Ovary (tissue), 9 donors: ENCODE results near the gene SLC66A3. TPM values are rescaled to one million over a fixed set of nuclear protein-coding genes. Genes with fewer than 3 reads are reported as not detected.

Experiments used
- DNase-seq, 5 donors: peaks; one replicate each; pipeline ENCODE4 v3.0.0-alpha.2; 2019 to 2020
- H3K27ac ChIP-seq, 2 donors: fragments of 200-600 bp; one replicate each; pipeline versions ENCODE4 v1.5.1 to v1.8.0; 2019 to 2022
- H3K27me3 ChIP-seq: fragments of 200-600 bp; one replicate; pipeline ENCODE4 v1.8.0; 2022
- H3K36me3 ChIP-seq: fragments of 200-600 bp; sonication (generic); one replicate; pipeline ENCODE4 v1.5.1; 2019
- H3K4me1 ChIP-seq: one replicate; pipeline ENCODE4 v1.8.1; 2013; ENCODE audit warnings: mild to moderate bottlenecking, moderate library complexity; ENCODE audit not compliant: insufficient read depth
- H3K4me3 ChIP-seq: fragments of 200-600 bp; sonication (generic); one replicate; pipeline ENCODE4 v1.5.1; 2017
- H3K9me3 ChIP-seq, 2 donors: fragments of 200-600 bp in 1 of 2; sonication (generic) in 1 of 2; one replicate each; pipeline versions ENCODE4 v1.5.1 to v1.8.1; 2013 to 2019; ENCODE audit warnings: mild to moderate bottlenecking in 1 of 2, moderate library complexity in 1 of 2
- CTCF ChIP-seq, 3 donors: fragments of 450-650 bp in 2 of 3; fragments of 200-600 bp in 1 of 3; IDR thresholded peaks; one replicate each; pipeline versions ENCODE4 v1.5.1 to v1.8.0; 2016 to 2022; ENCODE audit warnings: antibody characterized with exemption in 3 of 3, mild to moderate bottlenecking in 1 of 3
- EP300 ChIP-seq: sonication (generic); formaldehyde crosslinking; IDR thresholded peaks from one replicate; pipeline ENCODE4 v1.6.1; 2017; ENCODE audit warnings: antibody characterized with exemption
- POLR2A ChIP-seq: fragments of 450-650 bp; IDR thresholded peaks from one replicate; pipeline ENCODE4 v1.6.1; 2017; ENCODE audit warnings: antibody characterized with exemption, mild to moderate bottlenecking, moderate library complexity
- WGBS, 3 donors: extraction: QIAGEN DNeasy Blood & Tissue Kit in 1 of 3; methylation state at CpG; one replicate each; pipeline versions ENCODE4 v1.1.5 to v1.1.7; 2013 to 2017; 5-methylcytosine and 5-hydroxymethylcytosine counted together
- intact Hi-C, 4 donors: fragments of 100-400 bp; cut with DNase I; formaldehyde crosslinking; loops; one replicate each; pipeline versions ENCODE4 v1.11.0 to v1.15.1; 2022 to 2023
- polyA plus RNA-seq, 2 donors: library from polyadenylated mRNA; stranded (reverse); fragments of 200-250 nt in 1 of 2; fragments of 350-450 nt in 1 of 2; fragmentation: Illumina TruSeq in 1 of 2; extraction: RNeasy Lipid Tissue Mini Kit (QIAGEN cat#74804) in 1 of 2; gene quantifications; one replicate each; pipeline ENCODE4 v1.2.3, GENCODE V29; 2013 to 2014
- total RNA-seq, 7 donors: library from RNA; depleted of rRNA in 2 of 7; stranded (reverse); fragments of >200 nt in 2 of 7; fragmentation: NEBNext Ultra II Directional in 3 of 7; extraction: Animal tissue kit (Norgen Biotek cat#: 25700) in 3 of 7; gene quantifications; one replicate each; pipeline versions ENCODE4 v1.1.0 to v1.2.4, GENCODE V29; 2016 to 2023
- donor health status: DM: no; HTN: no; CAD: no; lungs with moderate emphysema.
- donor health status: DM: no; HTN: no; CAD: no.
- donor health status: Bipolar disorder and iron deficiency.
- donor health status: DM: yes; HTN: yes; CAD: no.
- donor health status: DM: no; HTN: no; CAD: no.
- donor health status: DM: yes; HTN: yes; CAD: no.

SLC66A3 gene
- total and polyA plus RNA-seq, 9 donors, result 22.9 to 76.2 (median 30.9) TPM

DNA sequence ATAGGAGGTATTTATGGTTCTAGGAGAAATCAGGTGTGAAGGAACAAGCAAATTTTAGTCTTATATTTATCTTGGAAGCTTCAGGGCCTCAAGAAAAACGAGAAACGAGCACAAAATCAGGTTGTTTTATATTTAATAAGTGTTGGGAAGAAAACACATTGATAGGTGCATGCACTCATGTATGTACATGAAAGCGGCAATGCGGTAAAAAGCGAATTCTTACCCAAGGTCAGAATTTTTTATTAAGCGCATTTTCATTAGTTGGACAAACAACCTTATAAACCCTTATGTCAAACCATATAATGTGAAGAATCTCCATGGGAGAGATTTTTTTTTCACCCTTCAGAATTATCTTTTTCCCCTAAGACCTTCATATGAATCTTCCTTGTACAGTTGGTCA lies 25.4 kb downstream of the SLC66A3 start:
- intact Hi-C loops, result no loop called here
- Histone ChIP-seq H3K27me3 (no peaks in the 10 kb centered on the region), H3K27ac (no peak overlapping the region), H3K9me3 (no peaks in the 10 kb centered on the region), H3K4me3 (no peak overlapping the region), H3K4me1 (no peaks in the 10 kb centered on the region), H3K36me3 (no peaks in the 10 kb centered on the region)
- no peak for DNase-seq
- WGBS, 3 donors, result 82 to 93% (median 85%) methylated on average over 6 of the region's 6 CpGs
- TF ChIP-seq POLR2A (no peak), EP300 (no peak), CTCF (IDR thresholded peaks at IDR 0.05) (no peak)

DNA sequence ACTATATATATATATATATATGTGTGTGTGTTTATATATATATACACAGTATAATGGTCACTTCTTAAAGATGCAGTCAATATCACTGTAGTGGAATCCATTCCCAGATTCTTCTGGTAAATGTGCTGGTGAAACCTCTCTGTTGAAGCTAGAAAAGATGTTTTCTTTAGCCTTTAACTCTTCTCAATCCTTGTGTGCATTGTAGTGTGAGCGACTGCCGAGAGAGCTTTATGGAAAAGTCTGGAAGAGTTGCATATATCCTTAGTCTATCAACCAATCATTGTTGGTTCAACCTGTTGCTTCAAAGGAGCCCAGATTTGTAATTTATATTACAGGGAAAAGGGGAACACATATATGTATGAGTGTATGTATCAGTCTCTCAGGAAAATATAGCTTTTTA lies 27.7 kb downstream of the SLC66A3 start:
- Histone ChIP-seq H3K9me3 (no peaks in the 10 kb centered on the region), H3K27ac (no peak overlapping the region), H3K27me3 (no peaks in the 10 kb centered on the region), H3K36me3 (no peaks in the 10 kb centered on the region), H3K4me1 (no peaks in the 10 kb centered on the region), H3K4me3 (no peak overlapping the region)
- no peak for DNase-seq
- TF ChIP-seq POLR2A (no peak), EP300 (no peak), CTCF (IDR thresholded peaks at IDR 0.05) (no peak)
- intact Hi-C loops, result no loop called here
- 93 to 96% (median 95%) methylated on average over 2 of the region's 2 CpGs for WGBS, 3 donors

DNA sequence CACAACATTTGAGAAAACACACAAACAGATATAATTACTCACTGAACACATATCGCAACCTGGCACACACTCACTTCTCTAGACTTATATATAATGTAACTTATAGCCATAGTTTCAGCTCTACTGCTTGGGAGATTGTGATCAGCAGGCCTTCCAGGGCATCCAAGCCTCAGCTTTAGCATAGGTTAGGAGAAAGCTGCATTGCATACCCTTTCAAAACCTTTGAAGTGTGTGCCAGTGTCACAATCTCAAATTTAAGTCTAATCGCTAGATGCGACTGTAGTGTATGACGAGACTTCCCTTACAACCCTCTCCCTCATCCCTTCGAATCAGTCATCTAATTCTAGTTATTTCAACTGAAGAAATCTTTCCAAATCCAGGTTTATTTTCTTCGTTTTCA lies 30.9 kb downstream of the SLC66A3 start:
- no peaks in the 10 kb centered on the region for H3K4me1 ChIP-seq
- no peak for TF ChIP-seq CTCF (IDR thresholded peaks at IDR 0.05)
- TF ChIP-seq EP300, result no peak
- TF ChIP-seq POLR2A, result no peak
- no peaks in the 10 kb centered on the region for H3K9me3 ChIP-seq
- H3K4me3 ChIP-seq, result no peak overlapping the region
- no peaks in the 10 kb centered on the region for H3K36me3 ChIP-seq
- DNase-seq, result no peak
- intact Hi-C loops, result no loop called here
- WGBS, 3 donors, result 95 to 98% (median 96%) methylated on average over 6 of the region's 6 CpGs
- no peak overlapping the region for H3K27ac ChIP-seq
- no peaks in the 10 kb centered on the region for H3K27me3 ChIP-seq

GRCh38 chr2:11187083-11187619 lies 31.9 kb downstream of the SLC66A3 start:
- no peaks in the 10 kb centered on the region for H3K4me1 ChIP-seq
- no peaks in the 10 kb centered on the region for H3K36me3 ChIP-seq
- intact Hi-C loops, result no loop called here
- H3K27ac ChIP-seq, result no peak overlapping the region
- WGBS, 3 donors, result 86 to 88% (median 88%) methylated on average over 7 of the region's 7 CpGs
- no peak for DNase-seq
- no peaks in the 10 kb centered on the region for H3K9me3 ChIP-seq
- no peak for TF ChIP-seq CTCF (IDR thresholded peaks at IDR 0.05)
- TF ChIP-seq EP300, result no peak
- no peak for TF ChIP-seq POLR2A
- H3K4me3 ChIP-seq, result no peak overlapping the region
- no peaks in the 10 kb centered on the region for H3K27me3 ChIP-seq
